Nephron progenitor cell (in vitro differentiated cells): ENCODE measurements around the gene DERA.

Source experiments
- DNase-seq: peaks from one replicate; pipeline ENCODE4 v3.0.0; 2021
- H3K27ac Mint-ChIP-seq: 2 replicates; pipeline ENCODE4 v1.8.0; 2021; ENCODE audit warnings: mild to moderate bottlenecking, moderate library complexity, mixed read lengths
- H3K27me3 Mint-ChIP-seq: 2 replicates; pipeline ENCODE4 v1.8.0; 2021; ENCODE audit warnings: mild to moderate bottlenecking, low read depth, mixed read lengths; ENCODE audit not compliant: poor library complexity
- H3K36me3 Mint-ChIP-seq: 2 replicates; pipeline ENCODE4 v1.8.0; 2021; ENCODE audit warnings: low read depth, mixed read lengths
- H3K4me1 Mint-ChIP-seq: 2 replicates; pipeline ENCODE4 v1.8.0; 2021; ENCODE audit warnings: mixed read lengths
- H3K4me3 Mint-ChIP-seq: 2 replicates; pipeline ENCODE4 v1.8.0; 2021; ENCODE audit warnings: mild to moderate bottlenecking, moderate library complexity, mixed read lengths
- H3K9me3 Mint-ChIP-seq: 2 replicates; pipeline ENCODE4 v1.8.0; 2021; ENCODE audit warnings: mild to moderate bottlenecking, moderate library complexity, mixed read lengths
- TF ChIP-seq, protein P1 (sequence below): fragments of 200-600 bp; sonication (generic); IDR thresholded peaks from 2 replicates; pipeline ENCODE4 v1.5.0; 2021; ENCODE audit warnings: antibody characterized with exemption

The DERA gene

DNA sequence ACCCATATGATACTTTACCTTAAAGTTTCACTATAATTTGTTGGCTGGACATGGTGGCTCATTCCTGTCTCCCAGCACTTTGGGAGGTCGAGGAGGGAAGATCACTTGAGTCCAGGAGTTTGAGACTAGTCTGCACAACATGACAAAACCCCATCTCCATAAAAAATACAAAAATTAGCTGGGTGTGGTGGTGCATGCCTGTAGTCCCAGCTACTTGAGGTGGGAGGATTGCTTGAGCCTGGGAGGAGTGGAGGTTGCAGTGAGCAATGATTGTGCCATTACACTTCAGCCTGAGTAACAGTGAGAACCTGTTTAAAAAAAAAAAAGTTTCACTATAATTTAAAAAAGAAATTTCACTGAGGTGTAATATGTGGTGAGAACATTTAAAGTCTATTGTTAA lies 21.2 kb downstream of the DERA start:
- Mint-ChIP-seq H3K9me3 (peaks cover 38% of the 10 kb centered on the region), H3K4me3 (no peak overlapping the region), H3K36me3 (peaks cover 52% of the 10 kb centered on the region), H3K4me1 (peaks cover 46% of the 10 kb centered on the region), H3K27me3 (no peaks in the 10 kb centered on the region), H3K27ac (no peak overlapping the region)
- DNase-seq = no peak
- TF ChIP-seq, protein P1, sequence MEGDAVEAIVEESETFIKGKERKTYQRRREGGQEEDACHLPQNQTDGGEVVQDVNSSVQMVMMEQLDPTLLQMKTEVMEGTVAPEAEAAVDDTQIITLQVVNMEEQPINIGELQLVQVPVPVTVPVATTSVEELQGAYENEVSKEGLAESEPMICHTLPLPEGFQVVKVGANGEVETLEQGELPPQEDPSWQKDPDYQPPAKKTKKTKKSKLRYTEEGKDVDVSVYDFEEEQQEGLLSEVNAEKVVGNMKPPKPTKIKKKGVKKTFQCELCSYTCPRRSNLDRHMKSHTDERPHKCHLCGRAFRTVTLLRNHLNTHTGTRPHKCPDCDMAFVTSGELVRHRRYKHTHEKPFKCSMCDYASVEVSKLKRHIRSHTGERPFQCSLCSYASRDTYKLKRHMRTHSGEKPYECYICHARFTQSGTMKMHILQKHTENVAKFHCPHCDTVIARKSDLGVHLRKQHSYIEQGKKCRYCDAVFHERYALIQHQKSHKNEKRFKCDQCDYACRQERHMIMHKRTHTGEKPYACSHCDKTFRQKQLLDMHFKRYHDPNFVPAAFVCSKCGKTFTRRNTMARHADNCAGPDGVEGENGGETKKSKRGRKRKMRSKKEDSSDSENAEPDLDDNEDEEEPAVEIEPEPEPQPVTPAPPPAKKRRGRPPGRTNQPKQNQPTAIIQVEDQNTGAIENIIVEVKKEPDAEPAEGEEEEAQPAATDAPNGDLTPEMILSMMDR = no peak

DNA sequence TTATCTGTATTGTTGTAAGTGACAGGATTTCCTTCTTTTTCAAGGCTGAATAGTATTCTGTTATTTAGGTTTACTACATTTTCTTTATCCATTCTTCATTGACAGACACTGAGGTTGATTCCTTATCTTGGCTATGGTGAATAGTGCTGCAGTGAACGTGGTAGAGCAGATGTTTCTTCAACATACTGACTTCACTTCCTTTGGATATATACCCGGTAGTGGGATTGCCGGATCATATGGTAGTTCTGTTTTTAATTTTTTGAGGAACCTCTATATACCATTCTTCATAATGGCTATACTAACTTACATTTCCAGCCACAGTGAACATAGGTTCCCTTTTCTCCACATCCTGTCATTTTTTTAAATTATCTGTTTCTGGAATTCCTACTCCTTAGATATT lies 21.8 kb downstream of the DERA start:
- Mint-ChIP-seq H3K27me3 (no peaks in the 10 kb centered on the region), H3K9me3 (peaks cover 44% of the 10 kb centered on the region), H3K4me3 (no peak overlapping the region), H3K27ac (no peak overlapping the region), H3K36me3 (peaks cover 58% of the 10 kb centered on the region), H3K4me1 (peaks cover 40% of the 10 kb centered on the region)
- TF ChIP-seq, protein P1 = no peak
- no peak for DNase-seq

DNA sequence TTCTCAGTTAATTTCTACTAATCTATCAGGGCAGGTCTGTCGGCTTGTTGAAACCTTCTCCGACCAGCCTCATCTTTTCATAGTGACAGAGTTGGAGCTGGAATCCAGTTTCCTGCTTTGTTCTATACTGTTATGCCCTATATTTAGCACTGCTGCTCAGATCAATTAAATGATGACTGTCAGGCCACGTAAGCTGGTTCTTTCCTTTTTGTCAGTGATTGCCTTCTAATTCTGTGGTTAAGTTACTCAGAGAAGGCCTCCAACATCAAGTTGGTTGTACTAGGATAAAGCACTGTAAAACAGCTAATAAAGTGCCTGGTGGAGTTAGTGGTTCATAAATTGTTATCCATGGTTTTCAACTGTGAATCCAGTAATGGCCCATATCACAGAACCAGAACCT lies 22.6 kb downstream of the DERA start:
- TF ChIP-seq, protein P1 = no peak
- Mint-ChIP-seq H3K27ac (no peak overlapping the region), H3K4me1 (peaks cover 32% of the 10 kb centered on the region), H3K36me3 (peaks cover 62% of the 10 kb centered on the region), H3K9me3 (peaks cover 46% of the 10 kb centered on the region), H3K27me3 (no peaks in the 10 kb centered on the region), H3K4me3 (no peak overlapping the region)
- DNase-seq = no peak

DNA sequence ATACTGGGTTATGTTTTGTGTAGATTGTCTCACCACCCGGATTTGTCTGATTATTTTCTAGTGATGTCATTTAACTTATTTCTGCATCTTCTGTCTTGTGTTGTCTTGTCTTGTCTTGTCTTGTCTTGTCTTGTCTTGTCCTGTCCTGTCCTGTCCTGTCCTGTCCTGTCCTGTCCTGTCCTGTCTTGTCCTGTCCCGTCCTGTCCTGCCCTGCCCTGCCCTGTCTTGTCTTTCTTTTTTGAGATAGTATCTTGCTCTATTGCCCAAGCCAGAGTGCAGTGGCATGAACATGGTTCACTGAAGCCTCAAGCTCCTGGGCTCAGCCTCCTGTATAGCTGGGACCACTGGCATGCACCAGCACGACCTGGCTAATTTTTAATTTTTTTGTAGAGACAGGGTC lies 25.6 kb downstream of the DERA start:
- no peak overlapping the region for H3K4me3 Mint-ChIP-seq
- H3K36me3 Mint-ChIP-seq = peaks cover 83% of the 10 kb centered on the region
- no peaks in the 10 kb centered on the region for H3K27me3 Mint-ChIP-seq
- H3K9me3 Mint-ChIP-seq = peaks cover 61% of the 10 kb centered on the region
- DNase-seq = no peak
- TF ChIP-seq, protein P1 = no peak
- H3K4me1 Mint-ChIP-seq = peaks cover 4% of the 10 kb centered on the region
- peak overlapping the region; percentile 5 for H3K27ac Mint-ChIP-seq

DNA sequence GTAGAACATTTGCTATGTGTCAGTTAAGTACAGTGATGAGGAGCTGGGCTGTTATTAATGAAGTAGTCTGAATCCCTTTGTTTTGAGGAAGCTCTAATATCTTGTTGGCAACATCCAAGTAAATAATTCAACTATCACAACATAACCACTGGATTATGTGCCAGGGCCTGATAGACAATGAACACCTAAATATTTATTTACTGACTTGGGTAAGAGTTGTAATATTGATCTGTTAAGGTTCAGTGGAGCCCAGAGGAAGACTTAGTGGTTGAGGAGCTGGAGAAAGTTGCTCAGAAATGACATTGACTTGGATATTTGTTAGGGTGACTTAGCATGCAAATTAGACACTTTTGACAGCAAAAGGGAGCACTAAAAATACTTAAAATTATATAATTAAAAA lies 26.8 kb downstream of the DERA start:
- Mint-ChIP-seq H3K9me3 (peaks cover 67% of the 10 kb centered on the region), H3K27ac (no peak overlapping the region), H3K36me3 (peaks cover 83% of the 10 kb centered on the region), H3K4me1 (no peaks in the 10 kb centered on the region), H3K4me3 (no peak overlapping the region), H3K27me3 (no peaks in the 10 kb centered on the region)
- DNase-seq = no peak
- TF ChIP-seq, protein P1 = no peak

DNA sequence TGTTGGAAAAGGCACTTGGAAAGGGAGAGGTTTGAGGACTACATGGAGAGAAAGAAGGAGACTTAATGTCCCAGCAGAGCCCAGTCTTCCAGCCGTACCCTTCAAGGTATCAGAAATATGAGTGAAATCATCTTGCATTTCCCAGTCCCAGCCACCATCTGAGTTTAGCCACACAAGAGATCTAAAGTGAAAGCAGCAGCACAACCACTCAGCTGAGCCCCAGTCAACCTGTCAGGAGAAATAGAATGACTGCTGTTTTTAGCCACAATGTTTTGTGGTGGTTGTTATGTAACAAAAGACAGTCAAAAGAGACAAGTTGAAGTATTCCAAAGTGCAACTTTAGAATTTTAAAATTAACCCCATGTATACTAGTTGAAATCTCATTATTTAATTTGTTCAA lies 28.0 kb downstream of the DERA start:
- Mint-ChIP-seq H3K9me3 (peaks cover 64% of the 10 kb centered on the region), H3K4me1 (no peaks in the 10 kb centered on the region), H3K27ac (no peak overlapping the region), H3K36me3 (peaks cover 80% of the 10 kb centered on the region), H3K4me3 (no peak overlapping the region), H3K27me3 (no peaks in the 10 kb centered on the region)
- TF ChIP-seq, protein P1 = no peak
- DNase-seq = no peak
